GM21526 (cell line): Measurements from ENCODE around the gene DCDC1.
"Not testable (repeated sequence)": the region's sequence is repeated elsewhere in the genome, so short reads cannot be mapped to it uniquely, and the experiment has no call there.

Source experiments
- ATAC-seq: cut with Tn5 transposase; IDR thresholded peaks from one replicate; pipeline ENCODE4 v1.9.1; 2021; ENCODE audit warnings: moderate library complexity; ENCODE audit not compliant: unreplicated experiment, low FRiP score

The DCDC1 gene

DNA sequence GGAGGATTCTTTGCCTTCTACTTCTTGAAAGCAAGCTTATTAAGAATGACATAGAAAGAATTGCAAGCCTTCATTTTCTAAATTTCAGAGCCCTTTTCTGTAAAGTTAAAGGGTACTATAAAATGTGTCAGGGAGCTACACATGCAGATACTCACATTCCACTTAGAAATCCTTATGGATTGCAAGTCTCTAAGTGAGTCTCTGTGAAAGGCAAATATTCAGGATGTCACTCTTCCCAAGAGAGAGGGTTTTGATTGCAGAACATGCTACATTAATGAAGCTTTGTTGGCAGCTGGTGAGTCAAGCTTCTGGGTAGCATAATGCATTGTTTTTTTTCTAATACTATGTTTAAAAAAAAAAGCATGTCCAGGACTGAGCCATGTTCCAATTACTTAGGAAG is 369.2 kb downstream of the DCDC1 start:
- ATAC-seq: no peak

GRCh38 chr11:30992513-30992849 is 377.1 kb downstream of the DCDC1 start:
- no peak for ATAC-seq

GRCh38 chr11:30991802-30992512 is 377.6 kb downstream of the DCDC1 start:
- ATAC-seq: no peak

DNA sequence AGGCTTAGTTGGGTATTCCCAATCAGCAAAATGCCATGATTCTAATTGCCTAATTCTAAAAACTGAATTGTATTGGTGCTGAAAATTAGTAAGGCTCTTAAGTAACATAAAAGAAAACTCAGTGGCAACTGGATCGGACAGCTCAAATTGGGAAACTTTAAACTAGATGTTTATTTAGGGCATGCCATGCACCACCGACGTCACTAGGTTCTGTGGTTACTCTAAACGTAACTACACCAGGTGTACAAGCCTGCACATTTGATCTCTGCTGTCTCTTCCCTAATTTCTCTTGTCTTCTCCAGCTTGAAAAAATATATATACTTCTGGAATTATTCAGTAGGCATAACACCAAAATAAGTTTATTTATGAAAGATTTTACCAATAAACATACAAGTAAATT is 378.2 kb downstream of the DCDC1 start:
- ATAC-seq: no peak

- ATAC-seq: no peak
Observed at GRCh38 chr11:30990625-30991296, 378.8 kb downstream of the DCDC1 start.

GRCh38 chr11:30987819-30988218 is 381.7 kb downstream of the DCDC1 start:
- no peak for ATAC-seq

DNA sequence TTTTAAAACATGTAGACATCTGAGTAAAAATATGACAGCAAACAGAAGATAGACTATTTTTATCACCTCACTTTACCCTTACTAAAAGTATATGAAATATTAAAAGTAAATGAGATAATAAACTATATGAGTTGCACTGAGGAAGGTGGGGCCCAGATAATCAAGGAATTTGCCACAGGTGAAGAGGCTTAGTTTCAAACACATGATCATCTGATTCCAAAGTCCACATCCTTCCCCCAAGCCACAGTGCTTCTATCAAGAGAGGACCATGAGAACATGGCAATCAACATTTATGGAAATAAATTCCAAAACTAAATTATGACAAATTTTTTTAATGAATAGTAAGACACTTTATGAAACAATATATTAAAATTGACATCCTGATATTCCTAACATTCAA is 384.0 kb downstream of the DCDC1 start:
- ATAC-seq: no peak

- no peak for ATAC-seq
Observed at GRCh38 chr11:30984827-30985226, 384.7 kb downstream of the DCDC1 start.

DNA sequence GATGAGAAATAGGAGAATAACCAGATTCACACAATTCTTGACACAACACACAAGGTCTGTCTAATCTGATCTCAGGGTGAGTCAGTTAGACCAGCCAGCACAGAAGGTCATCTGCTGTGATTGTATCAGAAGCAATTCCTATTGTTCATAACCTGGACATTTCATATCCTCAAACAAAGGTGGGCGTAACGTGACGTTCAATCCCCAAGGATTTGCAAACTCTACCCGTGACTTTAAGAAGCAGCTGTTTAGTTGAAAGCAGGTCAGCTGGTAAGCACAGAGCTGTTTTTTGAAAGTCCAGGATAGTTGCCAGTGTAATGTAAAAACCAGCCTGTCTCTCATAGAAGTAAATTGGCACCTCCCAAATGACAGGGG is 385.1 kb downstream of the DCDC1 start:
- no peak for ATAC-seq

- no peak for ATAC-seq
Observed at GRCh38 chr11:30983776-30984441, 385.6 kb downstream of the DCDC1 start.

GRCh38 chr11:30983143-30983542 is 386.4 kb downstream of the DCDC1 start:
- no peak for ATAC-seq

DNA sequence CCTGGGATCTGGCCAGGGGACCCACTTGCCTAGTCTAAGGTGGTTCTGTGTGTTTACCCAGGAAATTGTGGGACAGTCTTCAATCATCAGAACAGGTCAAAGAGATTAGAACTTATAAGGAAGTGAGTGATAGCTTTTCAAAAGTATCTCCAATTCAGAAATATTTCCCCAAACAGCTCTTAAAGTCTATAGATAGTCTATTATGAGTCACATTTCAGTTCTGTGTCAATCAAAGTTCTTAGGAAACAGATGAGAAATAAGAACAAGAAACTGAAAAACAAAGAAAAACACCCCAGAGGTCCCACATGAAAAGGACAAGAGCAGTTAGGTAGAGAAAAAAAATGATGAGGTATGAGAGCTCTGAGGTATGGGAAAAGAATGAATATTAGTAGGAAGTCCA is 402.0 kb downstream of the DCDC1 start:
- no peak for ATAC-seq

GRCh38 chr11:30960387-30960992 is 409.0 kb downstream of the DCDC1 start:
- ATAC-seq: no peak

GRCh38 chr11:30956751-30957150 is 412.8 kb downstream of the DCDC1 start:
- no peak for ATAC-seq

GRCh38 chr11:30949838-30950237 is 419.7 kb downstream of the DCDC1 start:
- no peak for ATAC-seq

- not testable (repeated sequence) for ATAC-seq
Observed at GRCh38 chr11:30947715-30948114, 421.8 kb downstream of the DCDC1 start.

- ATAC-seq: no peak
Observed at GRCh38 chr11:30938810-30939209, 430.7 kb downstream of the DCDC1 start.

DNA sequence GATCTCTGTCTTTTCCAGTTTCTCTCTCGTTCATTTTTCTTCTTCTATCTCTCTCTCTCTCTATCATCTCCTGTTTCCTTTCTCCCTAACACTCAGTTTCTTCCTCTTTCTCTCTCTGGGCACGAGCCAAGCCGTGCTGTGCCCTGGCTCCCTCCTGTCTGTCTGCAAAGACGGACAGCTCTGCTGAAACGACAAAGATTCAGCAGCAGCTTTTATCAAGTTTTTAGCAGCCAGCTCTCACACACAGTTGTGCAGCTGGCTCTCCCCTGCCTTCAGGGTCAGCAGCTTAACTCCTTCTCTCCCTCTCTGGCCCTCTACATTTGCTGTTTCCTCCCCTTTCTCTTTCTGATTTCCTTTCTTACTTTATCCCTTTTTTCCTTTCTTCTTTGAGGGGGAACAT is 431.4 kb downstream of the DCDC1 start:
- no peak for ATAC-seq

DNA sequence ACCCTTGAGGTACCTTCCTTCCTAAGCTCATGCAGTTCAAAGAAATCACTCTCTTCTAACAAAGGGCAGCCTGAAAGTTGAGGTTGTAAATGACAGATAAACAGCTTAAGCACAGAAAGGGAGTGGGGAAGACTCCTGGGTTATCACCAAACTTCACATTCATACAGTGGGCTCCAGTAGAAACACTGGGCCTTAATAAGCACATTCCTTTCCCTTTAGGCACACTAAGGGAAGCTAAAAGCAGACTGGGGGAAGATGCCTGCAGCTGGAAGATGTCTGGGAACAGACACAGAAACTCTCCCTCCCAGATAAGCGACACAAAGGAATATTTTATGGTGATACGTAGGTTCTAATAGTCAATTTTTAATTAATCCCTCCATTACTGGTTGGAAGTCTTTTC is 433.0 kb downstream of the DCDC1 start:
- ATAC-seq: no peak

- no peak for ATAC-seq
Observed at GRCh38 chr11:30935861-30936260, 433.7 kb downstream of the DCDC1 start.

DNA sequence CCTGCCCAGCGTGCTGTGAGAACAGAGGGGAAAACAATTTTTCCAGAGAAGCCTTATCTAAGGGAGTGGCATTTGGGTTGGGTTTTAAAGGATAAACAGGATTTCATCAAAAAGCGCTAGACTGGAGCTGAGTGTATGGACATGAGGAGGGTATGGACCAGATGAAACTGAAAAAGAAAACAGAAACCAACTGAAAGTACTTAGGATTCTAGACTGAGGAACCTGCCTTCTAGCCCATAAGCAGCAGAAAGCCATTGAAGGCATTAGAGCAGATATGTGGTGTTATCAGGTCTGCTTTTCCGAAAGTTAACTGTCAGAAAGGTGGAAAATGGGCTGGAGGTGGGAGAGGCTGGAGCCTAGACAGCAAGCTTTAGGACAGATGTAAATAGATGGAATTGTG is 443.4 kb downstream of the DCDC1 start:
- no peak for ATAC-seq

- ATAC-seq: no peak
Observed at GRCh38 chr11:30921811-30922210, 447.7 kb downstream of the DCDC1 start.
